DMS53 (cell line): ENCODE data around the gene CDKN1A.

ENCODE experiments used
- DNase-seq: peaks from one replicate; lab custom pipeline; 2025; lab: John Stamatoyannopoulos, UW

The CDKN1A gene

GRCh38 chr6:36656441-36656840 lies 22.1 kb upstream of the CDKN1A start:
- DNase-seq = no peak

GRCh38 chr6:36657271-36657670 lies 21.2 kb upstream of the CDKN1A start:
- no peak for DNase-seq

GRCh38 chr6:36657942-36658544 lies 20.5 kb upstream of the CDKN1A start:
- DNase-seq = no peak

- DNase-seq = no peak
These were observed 19.2 kb upstream of the CDKN1A start for GRCh38 chr6:36659271-36659670.

GRCh38 chr6:36660771-36661471 lies 17.6 kb upstream of the CDKN1A start:
- DNase-seq = peak; percentile 51

GRCh38 chr6:36662380-36662779 lies 16.1 kb upstream of the CDKN1A start:
- DNase-seq = no peak

GRCh38 chr6:36662827-36663256 lies 15.7 kb upstream of the CDKN1A start:
- no peak for DNase-seq

- no peak for DNase-seq
These were observed 14.7 kb upstream of the CDKN1A start for GRCh38 chr6:36663504-36664446.

GRCh38 chr6:36665180-36665579 lies 13.3 kb upstream of the CDKN1A start:
- DNase-seq = no peak

- no peak for DNase-seq
These were observed 12.2 kb upstream of the CDKN1A start for GRCh38 chr6:36666287-36666686.

GRCh38 chr6:36666826-36667591 lies 11.5 kb upstream of the CDKN1A start:
- peak; percentile 82 for DNase-seq

- DNase-seq = no peak
These were observed 9.9 kb upstream of the CDKN1A start for GRCh38 chr6:36668591-36668990.

- no peak for DNase-seq
These were observed 9.5 kb upstream of the CDKN1A start for GRCh38 chr6:36669002-36669401.

GRCh38 chr6:36670271-36670670 lies 8.2 kb upstream of the CDKN1A start:
- no peak for DNase-seq

- no peak for DNase-seq
These were observed 6.7 kb upstream of the CDKN1A start for GRCh38 chr6:36671687-36672375.

GRCh38 chr6:36673882-36674281 lies 4.6 kb upstream of the CDKN1A start:
- no peak for DNase-seq

GRCh38 chr6:36674942-36675341 lies 3.6 kb upstream of the CDKN1A start:
- peak; percentile 70 for DNase-seq

- DNase-seq = peak; percentile 60
These were observed 2.1 kb upstream of the CDKN1A start for GRCh38 chr6:36676141-36677058.

GRCh38 chr6:36677059-36677749 lies 1.3 kb upstream of the CDKN1A start:
- peak; percentile 23 for DNase-seq
